K562 (cell line): ENCODE results near the gene KDELR3. TPM values are rescaled to one million over a fixed set of nuclear protein-coding genes. Genes with fewer than 3 reads are reported as not detected.

Experiments used
- ATAC-seq: fragments of 200-7000 bp; cut with Tn5 transposase; 3 replicates; pipeline ENCODE4 v1.9.1; 2020; ENCODE audit warnings: moderate library complexity
- BruUV-seq: library from RNA; stranded (reverse); fragments of 400-500 nt; replicated peaks from 2 replicates; lab custom pipeline; 2021; lab: Mats Ljungman, UMichigan
- CTCF ChIA-PET: fragments of 300-600 bp; formaldehyde crosslinking; extraction: SDS; loops from one replicate; lab custom pipeline; 2021; ENCODE audit warnings: low intra/inter-chr PET ratio; lab: Yijun Ruan, JAX
- POLR2A ChIA-PET: fragments of 300-600, 350-650 bp; sonication (Branson Sonifier 250); formaldehyde crosslinking; extraction: SDS; loops from one replicate; lab custom pipeline; 2021; ENCODE audit warnings: antibody characterized with exemption, inconsistent platforms; lab: Yijun Ruan, JAX
- DNase-seq, 4 experiments: peaks; one replicate each; pipeline versions ENCODE4 v3.0.0 to v3.0.0-alpha.2; 2011 to 2018; ENCODE audit warnings: low spot score in 3 of 4, mixed read lengths in 3 of 4; ENCODE audit errors: extremely low read depth in 1 of 4
- FAIRE-seq: peaks from 2 replicates; lab custom pipeline; 2011; peaks lifted over from hg19 to GRCh38; lab: Jason Lieb, UNC
- H2AFZ ChIP-seq: 2 replicates; pipeline ENCODE4 v1.6.0; 2011; ENCODE audit warnings: low read depth, low read length, control low read depth, inconsistent platforms
- H3K27ac ChIP-seq: fragments of 200-600 bp; 3 replicates; pipeline ENCODE4 v1.8.0; 2011; ENCODE audit warnings: low read depth, mild to moderate bottlenecking, control low read depth, inconsistent platforms, low read length, moderate library complexity, mixed read lengths; ENCODE audit errors: extremely low read depth
- H3K27me3 ChIP-seq, 2 experiments: fragments of 300-600 bp in 1 of 2; 2 replicates in 1 of 2; 3 replicates in 1 of 2; pipeline versions ENCODE4 v1.6.0 to v1.8.0; 2011; ENCODE audit warnings: inconsistent platforms in 2 of 2, low read length in 2 of 2, mild to moderate bottlenecking in 1 of 2, mixed read lengths in 1 of 2, moderate library complexity in 1 of 2; ENCODE audit not compliant: control insufficient read depth in 2 of 2, insufficient read depth in 2 of 2
- H3K36me3 ChIP-seq: fragments of 300-600 bp; 3 replicates; pipeline ENCODE4 v1.8.0; 2011; ENCODE audit warnings: mild to moderate bottlenecking, low read length, inconsistent platforms; ENCODE audit not compliant: control insufficient read depth, insufficient read depth
- H3K4me1 ChIP-seq, 2 experiments: fragments of 200-600 bp in 1 of 2; replicated peaks in 1 of 2; 2 replicates in 1 of 2; 3 replicates in 1 of 2; pipeline versions ENCODE4 v1.5.1 to v1.8.0; 2011; ENCODE audit warnings: inconsistent platforms in 2 of 2, low read length in 2 of 2, mild to moderate bottlenecking in 1 of 2, mixed read lengths in 1 of 2, moderate library complexity in 1 of 2; ENCODE audit not compliant: control insufficient read depth in 2 of 2, insufficient read depth in 2 of 2
- H3K4me2 ChIP-seq: 2 replicates; pipeline ENCODE4 v1.6.1; 2011; ENCODE audit warnings: low read length, control low read depth, inconsistent platforms, mixed read lengths; ENCODE audit not compliant: insufficient read depth
- H3K4me3 ChIP-seq: fragments of 200-600 bp; sonication (generic), shearing (Covaris generic); 2 replicates; pipeline ENCODE4 v1.5.1; 2016; ENCODE audit warnings: control low read depth, inconsistent platforms
- H3K79me2 ChIP-seq: fragments of 200-600 bp; 3 replicates; pipeline ENCODE4 v1.8.0; 2011; ENCODE audit warnings: low read length, inconsistent platforms; ENCODE audit not compliant: control insufficient read depth, insufficient read depth
- H3K9ac ChIP-seq, 2 experiments: 2 replicates each; pipeline versions ENCODE4 v1.6.0 to v1.6.1; 2011; ENCODE audit warnings: low read depth in 2 of 2, low read length in 2 of 2, control low read depth in 1 of 2, inconsistent platforms in 1 of 2, mild to moderate bottlenecking in 1 of 2, mixed read lengths in 1 of 2; ENCODE audit not compliant: insufficient read depth in 1 of 2
- H3K9me1 ChIP-seq: one replicate; pipeline ENCODE4 v1.6.0; 2011; ENCODE audit warnings: inconsistent platforms, mild to moderate bottlenecking, low read length, moderate library complexity; ENCODE audit not compliant: control insufficient read depth, insufficient read depth
- H3K9me3 ChIP-seq: replicated peaks from 2 replicates; pipeline ENCODE4 v1.5.1; 2011; ENCODE audit warnings: low read depth, low read length, inconsistent platforms; ENCODE audit not compliant: control insufficient read depth, insufficient read depth
- H4K20me1 ChIP-seq: replicated peaks from 2 replicates; pipeline ENCODE4 v1.6.1; 2011; ENCODE audit warnings: low read length, inconsistent platforms, mixed read lengths; ENCODE audit not compliant: control insufficient read depth, insufficient read depth
- ATF2 ChIP-seq: sonication (generic); formaldehyde crosslinking; IDR thresholded peaks from 2 replicates; pipeline ENCODE4 v1.8.1; 2022; ENCODE audit warnings: missing genetic modification reagents
- ELF2 ChIP-seq: fragments of 250-450 bp; sonication (Bioruptor Pico); IDR thresholded peaks from 2 replicates; pipeline ENCODE4 v1.5.0; 2021; ENCODE audit warnings: mild to moderate bottlenecking
- ETS2 ChIP-seq: IDR thresholded peaks from 2 replicates; pipeline ENCODE4 v1.6.1; 2016; ENCODE audit warnings: borderline replicate concordance, missing genetic modification characterization, mild to moderate bottlenecking, moderate library complexity, missing compliant biosample characterization; ENCODE audit not compliant: poor library complexity, severe bottlenecking
- FOSL1 ChIP-seq: fragments of 200-800 bp; sonication (Bioruptor generic); conservative IDR thresholded peaks from 2 replicates; pipeline ENCODE4 v1.6.1; 2016; ENCODE audit warnings: missing genetic modification characterization, missing compliant biosample characterization
- FUS ChIP-seq: fragments of 200-400 bp; formaldehyde crosslinking; optimal IDR thresholded peaks from 2 replicates; pipeline ENCODE3; 2017; ENCODE audit warnings: low read depth, low read length
- GABPB1 ChIP-seq: sonication (generic); formaldehyde crosslinking; IDR thresholded peaks from 2 replicates; pipeline ENCODE4 v1.8.0; 2022; ENCODE audit warnings: mild to moderate bottlenecking, missing genetic modification reagents
- KDM5B ChIP-seq: fragments of 200-600 bp; sonication (generic); IDR thresholded peaks from 2 replicates; pipeline ENCODE4 v1.6.1; 2012; ENCODE audit warnings: low read depth, mild to moderate bottlenecking, moderate library complexity, low read length, control low read depth, inconsistent platforms; ENCODE audit not compliant: insufficient replicate concordance
- MAZ ChIP-seq, 2 experiments: fragments of 450-650 bp in 1 of 2; sonication (generic) in 1 of 2; formaldehyde crosslinking; IDR thresholded peaks in 1 of 2; conservative IDR thresholded peaks in 1 of 2; 2 replicates each; pipeline versions ENCODE4 v1.4.0 to v1.5.0; 2020; ENCODE audit warnings: mild to moderate bottlenecking in 1 of 2, missing genetic modification reagents in 1 of 2
- MYNN ChIP-seq, 2 experiments: sonication (generic); formaldehyde crosslinking in 1 of 2; IDR thresholded peaks; 2 replicates each; pipeline versions ENCODE4 v1.5.0 to v1.6.1; 2016 to 2020; ENCODE audit warnings: antibody characterized with exemption in 1 of 2, missing genetic modification reagents in 1 of 2
- NCOA1 ChIP-seq: fragments of 450-650 bp; IDR thresholded peaks from 2 replicates; pipeline ENCODE4 v1.6.1; 2016; ENCODE audit warnings: low read depth
- NR2C2 ChIP-seq, 2 experiments: fragments of 200-800 bp in 1 of 2; sonication (Bioruptor generic) in 1 of 2; sonication (generic) in 1 of 2; formaldehyde crosslinking in 1 of 2; IDR thresholded peaks; 2 replicates each; pipeline versions ENCODE4 v1.6.1 to v1.8.0; 2016 to 2022; ENCODE audit warnings: mild to moderate bottlenecking in 1 of 2, missing compliant biosample characterization in 1 of 2, missing genetic modification characterization in 1 of 2, missing genetic modification reagents in 1 of 2
- PRPF4 ChIP-seq: fragments of 200-400 bp; formaldehyde crosslinking; IDR thresholded peaks from one replicate; pipeline ENCODE4 v1.6.1; 2017; ENCODE audit warnings: low read length, low read depth, mild to moderate bottlenecking; ENCODE audit not compliant: insufficient read depth, poor library complexity, severe bottlenecking
- TFAP4 ChIP-seq: sonication (generic); formaldehyde crosslinking; IDR thresholded peaks from 2 replicates; pipeline ENCODE4 v1.8.0; 2022; ENCODE audit warnings: missing genetic modification reagents, mild to moderate bottlenecking, moderate library complexity, borderline replicate concordance
- TSHZ1 ChIP-seq: fragments of 250-450 bp; sonication (Bioruptor Pico); IDR thresholded peaks from 2 replicates; pipeline ENCODE4 v1.4.0; 2020; ENCODE audit warnings: mild to moderate bottlenecking, moderate library complexity
- ZNF124 ChIP-seq: sonication (generic); formaldehyde crosslinking; IDR thresholded peaks from 2 replicates; pipeline ENCODE4 v1.8.1; 2022; ENCODE audit warnings: missing genetic modification reagents
- WGBS: fragments of 100-300 bp; shearing (Covaris generic); methylation state at CpG from one replicate; pipeline ENCODE4 v1.1.6; 2016; ENCODE audit warnings: low coverage, mixed read lengths; ENCODE audit not compliant: insufficient coverage; ENCODE audit errors: missing lambda C conversion rate; 5-methylcytosine and 5-hydroxymethylcytosine counted together
- in situ Hi-C: fragments of 300-500 bp; cut with MboI; formaldehyde crosslinking; loops from 4 replicates; pipeline ENCODE4 v1.15.0; 2018; ENCODE audit warnings: inconsistent platforms, mixed read lengths
- intact Hi-C: fragments of 100-400 bp; cut with micrococcal nuclease; formaldehyde crosslinking; loops from 2 replicates; pipeline ENCODE4 v1.14.2; 2022
- polyA plus RNA-seq, 8 experiments: library from polyadenylated mRNA; depleted of rRNA in 4 of 8; stranded (reverse) in 5 of 8; unstranded in 3 of 8; fragments of >200 nt; fragmentation: Nextera tagmentation in 2 of 8; fragmentation: Illumina TruSeq in 1 of 8; extraction: Ambion mirVana in 2 of 8; extraction: Trizol in 1 of 8; gene quantifications; 2 replicates each; pipeline versions ENCODE4 v1.2.1 to v1.2.3, GENCODE V29; 2011 to 2014; ENCODE audit warnings: inconsistent platforms in 1 of 8, missing spikeins in 1 of 8
- total RNA-seq, 7 experiments: library from RNA; depleted of rRNA in 6 of 7; stranded (reverse); fragments of >200 nt in 6 of 7; fragmentation: Illumina TruSeq in 2 of 7; extraction: Trizol in 2 of 7; gene quantifications; 2 replicates each; pipeline versions ENCODE4 v1.2.1 to v1.2.3, GENCODE V29; 2011 to 2021; ENCODE audit warnings: low replicate concordance in 1 of 7

The KDELR3 gene
- total and polyA plus RNA-seq, 9 of the 15 experiments (the other 6 are each of a cell fraction or from before 2014, with no cell fraction given) = 7.1 to 44.8 (median 9.6) TPM

GRCh38 chr22:38505541-38506117 is 37.7 kb downstream of the KDELR3 start:
- H3K4me3 ChIP-seq = peak overlapping the region; percentile 90
- peaks cover 12 to 26% of the 10 kb centered on the region in 2 experiments for H3K4me1 ChIP-seq
- peaks cover 54% of the 10 kb centered on the region for H3K79me2 ChIP-seq
- no TSS peak for BruUV-seq
- FAIRE-seq = no peak
- H3K27me3 ChIP-seq = no peaks in the 10 kb centered on the region
- H3K4me2 ChIP-seq = peak overlapping the region; percentile 92
- in situ Hi-C loops (no loop called here), intact Hi-C loops (no loop called here)
- no peaks in the 10 kb centered on the region for H3K9me1 ChIP-seq
- H3K9ac ChIP-seq = peak overlapping the region; percentile 99 to 100
- H3K9me3 ChIP-seq = no peaks in the 10 kb centered on the region
- peaks cover 39% of the 10 kb centered on the region for H3K36me3 ChIP-seq
- ChIA-PET CTCF (interaction anchor here (0.9 kb wide), 1 partner anchor 9 kb away, joined by 5 read pairs; no protein-coding TSS in a partner anchor), POLR2A (no interaction called here)
- peak; percentile 69 for ATAC-seq
- no peaks in the 10 kb centered on the region; the same call in 1 of the 2 replicates for H4K20me1 ChIP-seq
- peak; percentile 58 to 81 (median 73) for DNase-seq
- 1% methylated on average over 32 of the region's 69 CpGs for WGBS
- peak overlapping the region; percentile 96 for H3K27ac ChIP-seq
- peak overlapping the region; percentile 80 for H2AFZ ChIP-seq
- peak; percentile 37 for TF ChIP-seq KDM5B
- no peak for TF ChIP-seq ATF2
- peak; percentile 5 to 72; a peak in 2 of 4 replicates for TF ChIP-seq MAZ (CRISPR knock-in tag; conservative IDR thresholded peaks at IDR 0.05 in 1 of 2, IDR thresholded peaks at IDR 0.05 in 1 of 2)
- TF ChIP-seq ZNF124 = no peak
- no peak for TF ChIP-seq TSHZ1
- TF ChIP-seq TFAP4 = peak; percentile 22; the same call in 1 of the 2 replicates
- TF ChIP-seq FUS = peak; percentile 53
- no peak for TF ChIP-seq ETS2 (tag)
- no peak for TF ChIP-seq FOSL1
- TF ChIP-seq NR2C2 (CRISPR knock-in tag; IDR thresholded peaks at IDR 0.05) = no peak
- TF ChIP-seq NR2C2 (tag; IDR thresholded peaks at IDR 0.05) = 0 out of 2 replicates have a peak, but pooled peaks have one; percentile 2
- TF ChIP-seq ELF2 (CRISPR knock-in tag) = no peak
- TF ChIP-seq MYNN (IDR thresholded peaks at IDR 0.05) = no peak
- TF ChIP-seq MYNN (CRISPR knock-in tag; IDR thresholded peaks at IDR 0.05) = no peak
- no peak for TF ChIP-seq NCOA1
- no peak for TF ChIP-seq GABPB1 (CRISPR knock-in tag)
- peak; percentile 77 for TF ChIP-seq PRPF4
